GM12878 (cell line): ENCODE data around the gene NIN. TPM values are rescaled to one million over a fixed set of nuclear protein-coding genes. Genes with fewer than 3 reads are reported as not detected.

ENCODE experiments used
- ATAC-seq: fragments of 200-7000 bp; cut with Tn5 transposase; 3 replicates; pipeline ENCODE4 v1.9.1; 2020; ENCODE audit warnings: mild to moderate bottlenecking, moderate library complexity
- BruUV-seq: library from RNA; stranded (reverse); fragments of 400-500 nt; replicated peaks from 2 replicates; lab custom pipeline; 2021; lab: Mats Ljungman, UMichigan
- CTCF ChIA-PET: fragments of 300-600 bp; sonication (Branson Sonifier 250); formaldehyde crosslinking; extraction: SDS; loops from one replicate; lab custom pipeline; 2021; ENCODE audit warnings: inconsistent platforms; lab: Yijun Ruan, JAX
- POLR2A ChIA-PET: fragments of 350-600 bp; formaldehyde crosslinking; extraction: SDS; loops from one replicate; lab custom pipeline; 2021; ENCODE audit warnings: inconsistent platforms; lab: Charles Lee
- RAD21 ChIA-PET: fragments of 300-600 bp; sonication (Branson Sonifier 250); formaldehyde crosslinking; loops from one replicate; lab custom pipeline; 2023; ENCODE audit warnings: antibody characterized with exemption; ENCODE audit not compliant: unreplicated experiment; lab: Charles Lee
- SMC1A ChIA-PET: fragments of 300-600 bp; sonication (Branson Sonifier 250); formaldehyde crosslinking; loops from one replicate; lab custom pipeline; 2023; ENCODE audit not compliant: unreplicated experiment, uncharacterized antibody; lab: Charles Lee
- DNase-seq: peaks from one replicate; pipeline ENCODE4 v3.0.0-alpha.2; 2011; ENCODE audit warnings: low read depth, low spot score
- FAIRE-seq: peaks from 3 replicates; lab custom pipeline; 2011; peaks lifted over from hg19 to GRCh38; lab: Jason Lieb, UNC
- H2AFZ ChIP-seq: 2 replicates; pipeline ENCODE4 v1.6.0; 2011; ENCODE audit warnings: low read depth, low read length, control low read depth; ENCODE audit not compliant: control insufficient read depth
- H3K27ac ChIP-seq: 2 replicates; pipeline ENCODE4 v1.5.1; 2011; ENCODE audit warnings: control low read depth; ENCODE audit not compliant: control insufficient read depth, insufficient read depth
- H3K27me3 ChIP-seq, 2 experiments: replicated peaks in 1 of 2; 2 replicates each; pipeline versions ENCODE4 v1.6.0 to v1.6.1; 2011; ENCODE audit warnings: low read length in 1 of 2; ENCODE audit not compliant: control insufficient read depth in 2 of 2, insufficient read depth in 2 of 2
- H3K36me3 ChIP-seq, 2 experiments: 2 replicates each; pipeline ENCODE4 v1.5.1; 2011; ENCODE audit warnings: low read length in 1 of 2; ENCODE audit not compliant: control insufficient read depth in 2 of 2, insufficient read depth in 2 of 2
- H3K4me1 ChIP-seq: 2 replicates; pipeline ENCODE4 v1.6.1; 2011; ENCODE audit warnings: mild to moderate bottlenecking, low read length, moderate library complexity, mixed read lengths; ENCODE audit not compliant: control insufficient read depth, insufficient read depth
- H3K4me2 ChIP-seq: 2 replicates; pipeline ENCODE4 v1.6.0; 2011; ENCODE audit warnings: control low read depth; ENCODE audit not compliant: control insufficient read depth, insufficient read depth
- H3K4me3 ChIP-seq: fragments of 200-600 bp; sonication (generic); 2 replicates; pipeline ENCODE4 v1.5.1; 2016
- H3K79me2 ChIP-seq: 2 replicates; pipeline ENCODE4 v1.6.0; 2011; ENCODE audit warnings: low read length; ENCODE audit not compliant: control insufficient read depth, insufficient read depth
- H3K9ac ChIP-seq: 2 replicates; pipeline ENCODE4 v1.8.0; 2011; ENCODE audit warnings: low read length, control low read depth, mixed read lengths; ENCODE audit not compliant: control insufficient read depth, insufficient read depth
- H3K9me3 ChIP-seq: replicated peaks from 3 replicates; pipeline ENCODE4 v1.5.1; 2011; ENCODE audit warnings: mild to moderate bottlenecking, low read length; ENCODE audit not compliant: control insufficient read depth, insufficient read depth
- H4K20me1 ChIP-seq: 2 replicates; pipeline ENCODE4 v1.6.0; 2011; ENCODE audit not compliant: control insufficient read depth, insufficient read depth
- CREB1 ChIP-seq: IDR thresholded peaks from 2 replicates; pipeline ENCODE4 v1.6.1; 2012; ENCODE audit warnings: low read depth, mild to moderate bottlenecking, inconsistent platforms
- KDM1A ChIP-seq: fragments of 200-600 bp; sonication (generic); IDR thresholded peaks from 2 replicates; pipeline ENCODE4 v1.6.1; 2016; ENCODE audit warnings: borderline replicate concordance
- RAD21 ChIP-seq: IDR thresholded peaks from 2 replicates; pipeline ENCODE4 v1.6.1; 2011; ENCODE audit warnings: mild to moderate bottlenecking, low read depth, low read length, moderate library complexity; ENCODE audit not compliant: insufficient read depth
- RB1 ChIP-seq: fragments of 450-650 bp; formaldehyde crosslinking; IDR thresholded peaks from 2 replicates; pipeline ENCODE4 v1.6.1; 2017; ENCODE audit warnings: mild to moderate bottlenecking, borderline replicate concordance
- SMC3 ChIP-seq: IDR thresholded peaks from 2 replicates; pipeline ENCODE4 v1.6.1; 2011; ENCODE audit warnings: low read length, improper control_type of control experiment, borderline replicate concordance
- ZBED1 ChIP-seq: IDR thresholded peaks from 2 replicates; pipeline ENCODE4 v1.6.1; 2016; ENCODE audit warnings: borderline replicate concordance
- WGBS: methylation state at CpG from one replicate; pipeline ENCODE4 v1.1.6; 2016; ENCODE audit warnings: low lambda C conversion rate; ENCODE audit not compliant: insufficient replicate concordance, insufficient coverage; ENCODE audit errors: missing lambda C conversion rate; 5-methylcytosine and 5-hydroxymethylcytosine counted together
- in situ Hi-C: fragments of 300-500 bp; cut with MboI; formaldehyde crosslinking; loops from 9 replicates; pipeline ENCODE4 v1.14.3; 2018; ENCODE audit warnings: mixed read lengths
- intact Hi-C: fragments of 100-400 bp; cut with micrococcal nuclease; formaldehyde crosslinking; loops from one replicate; pipeline ENCODE4 v1.14.2; 2022; ENCODE audit not compliant: unreplicated experiment
- polyA plus RNA-seq, 11 experiments: library from polyadenylated mRNA; depleted of rRNA in 4 of 11; unstranded in 6 of 11; stranded (reverse) in 5 of 11; fragments of >200 nt; fragmentation: Nextera tagmentation in 4 of 11; fragmentation: Illumina TruSeq in 1 of 11; extraction: Ambion mirVana in 4 of 11; extraction: Trizol in 1 of 11; gene quantifications; 1 replicate in 1 of 11; 2 replicates in 10 of 11; pipeline versions ENCODE4 v1.2.1 to v1.2.3, GENCODE V29; 2011 to 2016; ENCODE audit warnings: inconsistent platforms in 2 of 11, missing spikeins in 2 of 11, low read depth in 1 of 11
- total RNA-seq, 4 experiments: library from RNA; depleted of rRNA in 3 of 4; stranded (reverse); fragments of >200 nt in 3 of 4; fragmentation: Illumina TruSeq in 1 of 4; extraction: Trizol in 1 of 4; gene quantifications; 2 replicates each; pipeline versions ENCODE4 v1.2.1 to v1.2.3, GENCODE V29; 2013 to 2021
- TF ChIP-seq, protein P1 (sequence below), 3 experiments: IDR thresholded peaks in 2 of 3; conservative IDR thresholded peaks in 1 of 3; 2 replicates each; pipeline ENCODE4 v1.5.1; 2011; ENCODE audit warnings: low read depth in 3 of 3, low read length in 3 of 3, mild to moderate bottlenecking in 3 of 3, control low read depth in 2 of 3, moderate library complexity in 2 of 3, inconsistent platforms in 1 of 3, mixed read lengths in 1 of 3; ENCODE audit not compliant: control insufficient read depth in 2 of 3, insufficient read depth in 1 of 3; ENCODE audit errors: extremely low read depth in 1 of 3

Gene NIN
- total and polyA plus RNA-seq, 10 of the 15 experiments (the other 5 are each of a cell fraction or from before 2014, with no cell fraction given), result 16.2 to 135 (median 70.3) TPM

DNA sequence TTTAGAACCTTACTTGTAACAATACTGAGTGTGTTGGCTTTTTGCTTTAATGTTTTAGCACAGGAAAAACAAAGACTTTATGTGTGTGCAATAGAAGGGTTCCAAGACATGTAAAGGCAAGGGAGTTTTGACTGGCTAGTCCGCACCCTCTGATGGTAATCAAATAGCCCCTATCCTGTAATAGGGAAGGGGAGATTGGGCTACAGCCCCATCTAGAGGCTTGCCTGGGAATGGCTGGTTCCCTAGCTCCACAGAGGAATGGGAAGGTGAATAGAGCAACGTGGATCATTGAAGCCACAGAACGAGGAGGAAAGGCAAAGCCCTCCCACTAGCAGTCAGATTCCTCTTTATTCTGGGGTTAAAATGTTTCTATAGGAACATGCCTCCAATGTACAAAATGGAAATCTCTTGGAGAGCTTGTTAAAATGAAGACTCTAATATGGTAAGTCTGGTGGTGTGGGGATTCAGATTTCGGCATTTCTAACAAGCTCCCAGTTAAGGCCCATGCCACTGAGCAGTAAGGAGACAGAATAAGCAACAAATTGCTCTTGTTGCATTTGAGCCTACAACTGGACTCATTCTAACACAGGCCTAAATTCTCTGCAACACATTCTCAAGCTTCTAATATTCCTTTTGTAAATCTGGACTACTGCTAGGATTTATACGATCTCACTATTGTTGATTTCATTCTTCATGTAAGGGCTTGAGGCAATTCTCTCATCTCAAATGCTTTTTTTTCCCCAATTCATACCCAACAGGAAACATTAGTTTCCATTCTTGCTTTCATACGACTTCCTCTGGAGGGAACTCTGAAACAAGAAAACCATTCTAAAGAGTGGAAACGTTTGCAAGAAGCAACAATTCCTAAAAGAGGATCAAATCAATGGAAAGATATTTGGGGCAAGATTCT lies 57.1 kb downstream of the NIN start:
- H3K79me2 ChIP-seq, result peaks cover 2% of the 10 kb centered on the region
- no peaks in the 10 kb centered on the region for H3K27me3 ChIP-seq
- H3K4me3 ChIP-seq, result no peak overlapping the region
- 0 out of 2 replicates have a peak, but pooled peaks have one; percentile 30 for TF ChIP-seq RB1
- peak; percentile 64; the same call in 1 of the 2 replicates for TF ChIP-seq SMC3
- no peak for TF ChIP-seq KDM1A
- TF ChIP-seq ZBED1, result no peak
- peak; percentile 79 for TF ChIP-seq RAD21
- TF ChIP-seq CREB1, result no peak
- TF ChIP-seq, protein P1, sequence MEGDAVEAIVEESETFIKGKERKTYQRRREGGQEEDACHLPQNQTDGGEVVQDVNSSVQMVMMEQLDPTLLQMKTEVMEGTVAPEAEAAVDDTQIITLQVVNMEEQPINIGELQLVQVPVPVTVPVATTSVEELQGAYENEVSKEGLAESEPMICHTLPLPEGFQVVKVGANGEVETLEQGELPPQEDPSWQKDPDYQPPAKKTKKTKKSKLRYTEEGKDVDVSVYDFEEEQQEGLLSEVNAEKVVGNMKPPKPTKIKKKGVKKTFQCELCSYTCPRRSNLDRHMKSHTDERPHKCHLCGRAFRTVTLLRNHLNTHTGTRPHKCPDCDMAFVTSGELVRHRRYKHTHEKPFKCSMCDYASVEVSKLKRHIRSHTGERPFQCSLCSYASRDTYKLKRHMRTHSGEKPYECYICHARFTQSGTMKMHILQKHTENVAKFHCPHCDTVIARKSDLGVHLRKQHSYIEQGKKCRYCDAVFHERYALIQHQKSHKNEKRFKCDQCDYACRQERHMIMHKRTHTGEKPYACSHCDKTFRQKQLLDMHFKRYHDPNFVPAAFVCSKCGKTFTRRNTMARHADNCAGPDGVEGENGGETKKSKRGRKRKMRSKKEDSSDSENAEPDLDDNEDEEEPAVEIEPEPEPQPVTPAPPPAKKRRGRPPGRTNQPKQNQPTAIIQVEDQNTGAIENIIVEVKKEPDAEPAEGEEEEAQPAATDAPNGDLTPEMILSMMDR (IDR thresholded peaks at IDR 0.05 in 2 of 3, conservative IDR thresholded peaks at IDR 0.05 in 1 of 3; ENCODE audit: control insufficient read depth in 2 of 3, extremely low read depth in 1 of 3, insufficient read depth in 1 of 3, low read depth in 3 of 3, low read length in 3 of 3), result peak; percentile 63 to 78 (median 76)
- FAIRE-seq (no peak), DNase-seq (no peak), ATAC-seq (peak; percentile 67; the same call in 2 of the 3 replicates)
- H3K4me2 ChIP-seq, result no peak overlapping the region
- in situ Hi-C loops, result loop anchor here (5.0 kb wide), 2 partner anchors 172 to 232 kb away; no protein-coding TSS in a partner anchor
- H4K20me1 ChIP-seq, result no peaks in the 10 kb centered on the region; the same call in 1 of the 2 replicates
- no TSS peak for BruUV-seq
- H2AFZ ChIP-seq, result no peak overlapping the region
- ChIA-PET POLR2A (interaction anchor here (0.8 to 1.4 kb wide), 2 partner anchors 30 to 87 kb away, joined by 4 read pairs; no protein-coding TSS in a partner anchor), SMC1A (interaction anchor here (0.7 to 11.8 kb wide), 19 partner anchors 10 to 235 kb away, joined by 3 to 229 read pairs (median 5); no protein-coding TSS in a partner anchor), RAD21 (interaction anchor here (0.5 to 7.4 kb wide), 29 partner anchors 9 to 458 kb away, joined by 3 to 186 read pairs (median 5); no protein-coding TSS in a partner anchor), CTCF (interaction anchor here (0.7 to 8.5 kb wide), 39 partner anchors 9 to 431 kb away, joined by 3 to 317 read pairs (median 4); no protein-coding TSS in a partner anchor)
- H3K4me1 ChIP-seq, result no peaks in the 10 kb centered on the region; the same call in 1 of the 2 replicates
- intact Hi-C loops, result no loop called here
- WGBS, result 45% methylated on average over 7 of the region's 7 CpGs
- H3K27ac ChIP-seq, result no peak overlapping the region
- no peaks in the 10 kb centered on the region for H3K9me3 ChIP-seq
- H3K36me3 ChIP-seq, result peaks cover 20 to 62% of the 10 kb centered on the region in 2 experiments
- no peak overlapping the region for H3K9ac ChIP-seq
